K562 (cell line): ENCODE measurements around the gene RTF1. TPM values are rescaled to one million over a fixed set of nuclear protein-coding genes. Genes with fewer than 3 reads are reported as not detected.
A peak's percentile ranks its signal among the peaks of the same experiment; 100 is the strongest.

Source experiments
- ATAC-seq: fragments of 200-7000 bp; cut with Tn5 transposase; 3 replicates; pipeline ENCODE4 v1.9.1; 2020; ENCODE audit warnings: moderate library complexity
- BruUV-seq: library from RNA; stranded (reverse); fragments of 400-500 nt; replicated peaks from 2 replicates; lab custom pipeline; 2021; lab: Mats Ljungman, UMichigan
- CTCF ChIA-PET: fragments of 300-600 bp; formaldehyde crosslinking; extraction: SDS; loops from one replicate; lab custom pipeline; 2021; ENCODE audit warnings: low intra/inter-chr PET ratio; lab: Yijun Ruan, JAX
- POLR2A ChIA-PET: fragments of 300-600, 350-650 bp; sonication (Branson Sonifier 250); formaldehyde crosslinking; extraction: SDS; loops from one replicate; lab custom pipeline; 2021; ENCODE audit warnings: antibody characterized with exemption, inconsistent platforms; lab: Yijun Ruan, JAX
- DNase-seq, 4 experiments: peaks; one replicate each; pipeline versions ENCODE4 v3.0.0 to v3.0.0-alpha.2; 2011 to 2018; ENCODE audit warnings: low spot score in 3 of 4, mixed read lengths in 3 of 4; ENCODE audit errors: extremely low read depth in 1 of 4
- FAIRE-seq: peaks from 2 replicates; lab custom pipeline; 2011; peaks lifted over from hg19 to GRCh38; lab: Jason Lieb, UNC
- H2AFZ ChIP-seq: 2 replicates; pipeline ENCODE4 v1.6.0; 2011; ENCODE audit warnings: low read depth, low read length, control low read depth, inconsistent platforms
- H3K27ac ChIP-seq: fragments of 200-600 bp; 3 replicates; pipeline ENCODE4 v1.8.0; 2011; ENCODE audit warnings: low read depth, mild to moderate bottlenecking, control low read depth, inconsistent platforms, low read length, moderate library complexity, mixed read lengths; ENCODE audit errors: extremely low read depth
- H3K27me3 ChIP-seq, 2 experiments: fragments of 300-600 bp in 1 of 2; 2 replicates in 1 of 2; 3 replicates in 1 of 2; pipeline versions ENCODE4 v1.6.0 to v1.8.0; 2011; ENCODE audit warnings: inconsistent platforms in 2 of 2, low read length in 2 of 2, mild to moderate bottlenecking in 1 of 2, mixed read lengths in 1 of 2, moderate library complexity in 1 of 2; ENCODE audit not compliant: control insufficient read depth in 2 of 2, insufficient read depth in 2 of 2
- H3K36me3 ChIP-seq: fragments of 300-600 bp; 3 replicates; pipeline ENCODE4 v1.8.0; 2011; ENCODE audit warnings: mild to moderate bottlenecking, low read length, inconsistent platforms; ENCODE audit not compliant: control insufficient read depth, insufficient read depth
- H3K4me1 ChIP-seq, 2 experiments: fragments of 200-600 bp in 1 of 2; replicated peaks in 1 of 2; 2 replicates in 1 of 2; 3 replicates in 1 of 2; pipeline versions ENCODE4 v1.5.1 to v1.8.0; 2011; ENCODE audit warnings: inconsistent platforms in 2 of 2, low read length in 2 of 2, mild to moderate bottlenecking in 1 of 2, mixed read lengths in 1 of 2, moderate library complexity in 1 of 2; ENCODE audit not compliant: control insufficient read depth in 2 of 2, insufficient read depth in 2 of 2
- H3K4me2 ChIP-seq: 2 replicates; pipeline ENCODE4 v1.6.1; 2011; ENCODE audit warnings: low read length, control low read depth, inconsistent platforms, mixed read lengths; ENCODE audit not compliant: insufficient read depth
- H3K4me3 ChIP-seq: fragments of 200-600 bp; sonication (generic), shearing (Covaris generic); 2 replicates; pipeline ENCODE4 v1.5.1; 2016; ENCODE audit warnings: control low read depth, inconsistent platforms
- H3K79me2 ChIP-seq: fragments of 200-600 bp; 3 replicates; pipeline ENCODE4 v1.8.0; 2011; ENCODE audit warnings: low read length, inconsistent platforms; ENCODE audit not compliant: control insufficient read depth, insufficient read depth
- H3K9ac ChIP-seq, 2 experiments: 2 replicates each; pipeline versions ENCODE4 v1.6.0 to v1.6.1; 2011; ENCODE audit warnings: low read depth in 2 of 2, low read length in 2 of 2, control low read depth in 1 of 2, inconsistent platforms in 1 of 2, mild to moderate bottlenecking in 1 of 2, mixed read lengths in 1 of 2; ENCODE audit not compliant: insufficient read depth in 1 of 2
- H3K9me1 ChIP-seq: one replicate; pipeline ENCODE4 v1.6.0; 2011; ENCODE audit warnings: inconsistent platforms, mild to moderate bottlenecking, low read length, moderate library complexity; ENCODE audit not compliant: control insufficient read depth, insufficient read depth
- H3K9me3 ChIP-seq: replicated peaks from 2 replicates; pipeline ENCODE4 v1.5.1; 2011; ENCODE audit warnings: low read depth, low read length, inconsistent platforms; ENCODE audit not compliant: control insufficient read depth, insufficient read depth
- H4K20me1 ChIP-seq: replicated peaks from 2 replicates; pipeline ENCODE4 v1.6.1; 2011; ENCODE audit warnings: low read length, inconsistent platforms, mixed read lengths; ENCODE audit not compliant: control insufficient read depth, insufficient read depth
- C11orf30 ChIP-seq: fragments of 450-650 bp; IDR thresholded peaks from 2 replicates; pipeline ENCODE4 v1.6.1; 2016; ENCODE audit warnings: low read depth, mild to moderate bottlenecking
- ETS1 ChIP-seq: conservative IDR thresholded peaks from 2 replicates; pipeline ENCODE4 v1.6.1; 2011; ENCODE audit warnings: low read depth, mild to moderate bottlenecking, low read length; ENCODE audit not compliant: control insufficient read depth
- TAF15 ChIP-seq: fragments of 200-400 bp; formaldehyde crosslinking; IDR thresholded peaks from 2 replicates; pipeline ENCODE4 v1.6.1; 2017; ENCODE audit warnings: mild to moderate bottlenecking, low read depth, low read length, moderate library complexity
- ZNF277 ChIP-seq: fragments of 250-450 bp; sonication (Bioruptor Pico); IDR thresholded peaks from 2 replicates; pipeline ENCODE4 v1.8.0; 2022; ENCODE audit warnings: inconsistent platforms, mild to moderate bottlenecking, moderate library complexity, borderline replicate concordance
- ZNF586 ChIP-seq: fragments of 450-650 bp; formaldehyde crosslinking; conservative IDR thresholded peaks from 2 replicates; pipeline ENCODE4 v1.4.0; 2020; ENCODE audit warnings: mild to moderate bottlenecking, moderate library complexity
- WGBS: fragments of 100-300 bp; shearing (Covaris generic); methylation state at CpG from one replicate; pipeline ENCODE4 v1.1.6; 2016; ENCODE audit warnings: low coverage, mixed read lengths; ENCODE audit not compliant: insufficient coverage; ENCODE audit errors: missing lambda C conversion rate; 5-methylcytosine and 5-hydroxymethylcytosine counted together
- in situ Hi-C: fragments of 300-500 bp; cut with MboI; formaldehyde crosslinking; loops from 4 replicates; pipeline ENCODE4 v1.15.0; 2018; ENCODE audit warnings: inconsistent platforms, mixed read lengths
- intact Hi-C: fragments of 100-400 bp; cut with micrococcal nuclease; formaldehyde crosslinking; loops from 2 replicates; pipeline ENCODE4 v1.14.2; 2022
- polyA plus RNA-seq, 8 experiments: library from polyadenylated mRNA; depleted of rRNA in 4 of 8; stranded (reverse) in 5 of 8; unstranded in 3 of 8; fragments of >200 nt; fragmentation: Nextera tagmentation in 2 of 8; fragmentation: Illumina TruSeq in 1 of 8; extraction: Ambion mirVana in 2 of 8; extraction: Trizol in 1 of 8; gene quantifications; 2 replicates each; pipeline versions ENCODE4 v1.2.1 to v1.2.3, GENCODE V29; 2011 to 2014; ENCODE audit warnings: inconsistent platforms in 1 of 8, missing spikeins in 1 of 8
- total RNA-seq, 7 experiments: library from RNA; depleted of rRNA in 6 of 7; stranded (reverse); fragments of >200 nt in 6 of 7; fragmentation: Illumina TruSeq in 2 of 7; extraction: Trizol in 2 of 7; gene quantifications; 2 replicates each; pipeline versions ENCODE4 v1.2.1 to v1.2.3, GENCODE V29; 2011 to 2021; ENCODE audit warnings: low replicate concordance in 1 of 7
- TF ChIP-seq, protein P1 (sequence below): fragments of 450-650 bp; IDR thresholded peaks from 2 replicates; pipeline ENCODE4 v1.6.1; 2016; ENCODE audit warnings: mild to moderate bottlenecking, moderate library complexity

RTF1 gene
- total and polyA plus RNA-seq, 9 of the 15 experiments (the other 6 are each of a cell fraction or from before 2014, with no cell fraction given), result 7.6 to 69.5 (median 31.5) TPM

- under 1% methylated on average over 39 of the region's 60 CpGs for WGBS
- no peaks in the 10 kb centered on the region for H4K20me1 ChIP-seq
- ATAC-seq (peak; percentile 72), DNase-seq (peak; percentile 88 to 91 (median 90)), FAIRE-seq (no peak)
- in situ Hi-C loops (no loop called here), intact Hi-C loops (loop anchor here (5.0 kb wide), 1 partner anchor 479 kb away; the partner anchor contains the start of gene EHD4)
- H3K4me1 ChIP-seq, result peaks cover 24 to 42% of the 10 kb centered on the region in 2 experiments
- H3K36me3 ChIP-seq, result 0 out of 3 replicates have a peak, but pooled peaks cover 6% of the 10 kb centered on the region
- H3K27me3 ChIP-seq, result no peaks in the 10 kb centered on the region
- H3K9me3 ChIP-seq, result no peaks in the 10 kb centered on the region
- peak within 1 kb of the TSS; percentile 81 to 94 for H3K9ac ChIP-seq
- H3K27ac ChIP-seq, result peak within 1 kb of the TSS; percentile 80
- BruUV-seq, result TSS peak; percentile 71
- peak within 1 kb of the TSS; percentile 82 for H2AFZ ChIP-seq
- peaks cover 33% of the 10 kb centered on the region for H3K79me2 ChIP-seq
- POLR2A ChIA-PET, result interaction anchor here (0.5 to 1.7 kb wide), 10 partner anchors 9 to 1911 kb away, joined by 3 to 14 read pairs (median 4); partner anchors contain the start of gene NUSAP1
- H3K9me1 ChIP-seq, result no peaks in the 10 kb centered on the region
- CTCF ChIA-PET, result no interaction called here
- peak within 1 kb of the TSS; percentile 60 for H3K4me3 ChIP-seq
- peak within 1 kb of the TSS; percentile 90 for H3K4me2 ChIP-seq
- TF ChIP-seq ZNF277 (CRISPR knock-in tag), result no peak
- TF ChIP-seq C11orf30, result no peak
- TF ChIP-seq, protein P1, sequence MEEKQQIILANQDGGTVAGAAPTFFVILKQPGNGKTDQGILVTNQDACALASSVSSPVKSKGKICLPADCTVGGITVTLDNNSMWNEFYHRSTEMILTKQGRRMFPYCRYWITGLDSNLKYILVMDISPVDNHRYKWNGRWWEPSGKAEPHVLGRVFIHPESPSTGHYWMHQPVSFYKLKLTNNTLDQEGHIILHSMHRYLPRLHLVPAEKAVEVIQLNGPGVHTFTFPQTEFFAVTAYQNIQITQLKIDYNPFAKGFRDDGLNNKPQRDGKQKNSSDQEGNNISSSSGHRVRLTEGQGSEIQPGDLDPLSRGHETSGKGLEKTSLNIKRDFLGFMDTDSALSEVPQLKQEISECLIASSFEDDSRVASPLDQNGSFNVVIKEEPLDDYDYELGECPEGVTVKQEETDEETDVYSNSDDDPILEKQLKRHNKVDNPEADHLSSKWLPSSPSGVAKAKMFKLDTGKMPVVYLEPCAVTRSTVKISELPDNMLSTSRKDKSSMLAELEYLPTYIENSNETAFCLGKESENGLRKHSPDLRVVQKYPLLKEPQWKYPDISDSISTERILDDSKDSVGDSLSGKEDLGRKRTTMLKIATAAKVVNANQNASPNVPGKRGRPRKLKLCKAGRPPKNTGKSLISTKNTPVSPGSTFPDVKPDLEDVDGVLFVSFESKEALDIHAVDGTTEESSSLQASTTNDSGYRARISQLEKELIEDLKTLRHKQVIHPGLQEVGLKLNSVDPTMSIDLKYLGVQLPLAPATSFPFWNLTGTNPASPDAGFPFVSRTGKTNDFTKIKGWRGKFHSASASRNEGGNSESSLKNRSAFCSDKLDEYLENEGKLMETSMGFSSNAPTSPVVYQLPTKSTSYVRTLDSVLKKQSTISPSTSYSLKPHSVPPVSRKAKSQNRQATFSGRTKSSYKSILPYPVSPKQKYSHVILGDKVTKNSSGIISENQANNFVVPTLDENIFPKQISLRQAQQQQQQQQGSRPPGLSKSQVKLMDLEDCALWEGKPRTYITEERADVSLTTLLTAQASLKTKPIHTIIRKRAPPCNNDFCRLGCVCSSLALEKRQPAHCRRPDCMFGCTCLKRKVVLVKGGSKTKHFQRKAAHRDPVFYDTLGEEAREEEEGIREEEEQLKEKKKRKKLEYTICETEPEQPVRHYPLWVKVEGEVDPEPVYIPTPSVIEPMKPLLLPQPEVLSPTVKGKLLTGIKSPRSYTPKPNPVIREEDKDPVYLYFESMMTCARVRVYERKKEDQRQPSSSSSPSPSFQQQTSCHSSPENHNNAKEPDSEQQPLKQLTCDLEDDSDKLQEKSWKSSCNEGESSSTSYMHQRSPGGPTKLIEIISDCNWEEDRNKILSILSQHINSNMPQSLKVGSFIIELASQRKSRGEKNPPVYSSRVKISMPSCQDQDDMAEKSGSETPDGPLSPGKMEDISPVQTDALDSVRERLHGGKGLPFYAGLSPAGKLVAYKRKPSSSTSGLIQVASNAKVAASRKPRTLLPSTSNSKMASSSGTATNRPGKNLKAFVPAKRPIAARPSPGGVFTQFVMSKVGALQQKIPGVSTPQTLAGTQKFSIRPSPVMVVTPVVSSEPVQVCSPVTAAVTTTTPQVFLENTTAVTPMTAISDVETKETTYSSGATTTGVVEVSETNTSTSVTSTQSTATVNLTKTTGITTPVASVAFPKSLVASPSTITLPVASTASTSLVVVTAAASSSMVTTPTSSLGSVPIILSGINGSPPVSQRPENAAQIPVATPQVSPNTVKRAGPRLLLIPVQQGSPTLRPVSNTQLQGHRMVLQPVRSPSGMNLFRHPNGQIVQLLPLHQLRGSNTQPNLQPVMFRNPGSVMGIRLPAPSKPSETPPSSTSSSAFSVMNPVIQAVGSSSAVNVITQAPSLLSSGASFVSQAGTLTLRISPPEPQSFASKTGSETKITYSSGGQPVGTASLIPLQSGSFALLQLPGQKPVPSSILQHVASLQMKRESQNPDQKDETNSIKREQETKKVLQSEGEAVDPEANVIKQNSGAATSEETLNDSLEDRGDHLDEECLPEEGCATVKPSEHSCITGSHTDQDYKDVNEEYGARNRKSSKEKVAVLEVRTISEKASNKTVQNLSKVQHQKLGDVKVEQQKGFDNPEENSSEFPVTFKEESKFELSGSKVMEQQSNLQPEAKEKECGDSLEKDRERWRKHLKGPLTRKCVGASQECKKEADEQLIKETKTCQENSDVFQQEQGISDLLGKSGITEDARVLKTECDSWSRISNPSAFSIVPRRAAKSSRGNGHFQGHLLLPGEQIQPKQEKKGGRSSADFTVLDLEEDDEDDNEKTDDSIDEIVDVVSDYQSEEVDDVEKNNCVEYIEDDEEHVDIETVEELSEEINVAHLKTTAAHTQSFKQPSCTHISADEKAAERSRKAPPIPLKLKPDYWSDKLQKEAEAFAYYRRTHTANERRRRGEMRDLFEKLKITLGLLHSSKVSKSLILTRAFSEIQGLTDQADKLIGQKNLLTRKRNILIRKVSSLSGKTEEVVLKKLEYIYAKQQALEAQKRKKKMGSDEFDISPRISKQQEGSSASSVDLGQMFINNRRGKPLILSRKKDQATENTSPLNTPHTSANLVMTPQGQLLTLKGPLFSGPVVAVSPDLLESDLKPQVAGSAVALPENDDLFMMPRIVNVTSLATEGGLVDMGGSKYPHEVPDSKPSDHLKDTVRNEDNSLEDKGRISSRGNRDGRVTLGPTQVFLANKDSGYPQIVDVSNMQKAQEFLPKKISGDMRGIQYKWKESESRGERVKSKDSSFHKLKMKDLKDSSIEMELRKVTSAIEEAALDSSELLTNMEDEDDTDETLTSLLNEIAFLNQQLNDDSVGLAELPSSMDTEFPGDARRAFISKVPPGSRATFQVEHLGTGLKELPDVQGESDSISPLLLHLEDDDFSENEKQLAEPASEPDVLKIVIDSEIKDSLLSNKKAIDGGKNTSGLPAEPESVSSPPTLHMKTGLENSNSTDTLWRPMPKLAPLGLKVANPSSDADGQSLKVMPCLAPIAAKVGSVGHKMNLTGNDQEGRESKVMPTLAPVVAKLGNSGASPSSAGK, result peak; percentile 64
- no peak for TF ChIP-seq ZNF586
- TF ChIP-seq ETS1, result peak; percentile 55; the same call in 1 of the 2 replicates
- no peak for TF ChIP-seq TAF15
Observed at GRCh38 chr15:41493205-41493901, 76.5 kb downstream of the RTF1 start, which contains the start of gene ITPKA. Gene ITPKA, plus strand, starts transcription at chr15:41493874. Its CDS starts 54 bp downstream, at chr15:41493928.
